GDM1 (cell line): ENCODE measurements around the gene CADPS2.

Experiments
- DNase-seq: peaks from one replicate; lab custom pipeline; 2025; lab: John Stamatoyannopoulos, UW

Gene CADPS2

GRCh38 chr7:122363144-122363543 lies 523.1 kb downstream of the CADPS2 start:
- DNase-seq = no peak

DNA sequence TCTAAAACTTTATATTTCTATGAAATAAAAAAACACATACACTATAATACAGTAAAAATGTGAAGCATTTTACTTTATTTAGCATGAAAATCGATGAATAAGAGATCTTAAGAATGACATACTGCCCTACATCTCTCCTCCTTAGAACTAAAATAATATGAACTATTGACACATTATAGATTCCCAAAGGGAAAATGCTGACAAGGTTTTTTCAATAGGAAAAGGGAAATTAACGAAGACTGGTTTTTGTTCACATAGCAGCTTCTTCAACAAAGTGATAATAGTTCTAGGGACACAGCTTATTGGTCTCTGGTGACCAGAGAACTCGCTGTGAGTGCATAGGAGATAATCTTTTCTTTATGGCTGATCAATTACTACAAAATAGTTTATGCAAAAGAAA lies 523.8 kb downstream of the CADPS2 start:
- DNase-seq = no peak

DNA sequence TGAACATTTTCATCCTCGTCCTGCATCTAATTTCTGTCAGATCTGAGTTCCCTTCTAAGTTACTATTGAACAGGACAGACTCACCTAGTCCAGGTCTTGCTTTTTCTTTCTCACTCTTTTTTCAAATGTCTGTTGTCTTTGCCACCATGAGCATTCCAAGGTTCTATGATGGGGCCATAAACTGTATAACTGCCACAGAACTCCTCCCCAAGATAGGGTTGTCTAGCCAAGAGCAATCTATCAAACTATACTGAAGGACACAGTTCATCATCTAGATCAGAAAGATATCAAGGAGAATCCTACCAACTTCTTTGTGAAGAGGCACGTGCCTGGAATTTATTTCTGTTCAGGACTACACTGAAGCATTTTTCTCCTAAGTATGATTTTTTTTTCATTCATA lies 531.6 kb downstream of the CADPS2 start:
- no peak for DNase-seq

GRCh38 chr7:122352454-122352853 lies 533.8 kb downstream of the CADPS2 start:
- DNase-seq = no peak

DNA sequence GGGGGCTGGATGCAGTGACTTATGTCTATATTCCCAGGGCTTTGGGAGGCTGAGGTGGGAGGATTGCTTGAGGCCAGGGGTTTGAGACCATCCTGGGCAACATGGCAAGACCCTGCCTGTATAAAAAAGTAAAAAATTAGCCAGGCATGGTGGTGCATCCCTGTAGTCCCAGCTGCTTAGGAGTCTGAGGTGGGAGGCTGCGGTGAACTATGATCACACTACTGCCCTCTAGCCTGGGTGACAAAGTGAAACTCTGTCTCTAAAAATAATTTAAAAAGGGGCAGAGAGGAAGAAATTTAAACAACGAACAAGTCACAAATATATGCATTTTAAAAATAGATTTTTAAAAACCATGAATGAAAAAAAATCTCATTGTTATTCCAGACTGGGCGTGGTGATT lies 535.6 kb downstream of the CADPS2 start:
- no peak for DNase-seq

DNA sequence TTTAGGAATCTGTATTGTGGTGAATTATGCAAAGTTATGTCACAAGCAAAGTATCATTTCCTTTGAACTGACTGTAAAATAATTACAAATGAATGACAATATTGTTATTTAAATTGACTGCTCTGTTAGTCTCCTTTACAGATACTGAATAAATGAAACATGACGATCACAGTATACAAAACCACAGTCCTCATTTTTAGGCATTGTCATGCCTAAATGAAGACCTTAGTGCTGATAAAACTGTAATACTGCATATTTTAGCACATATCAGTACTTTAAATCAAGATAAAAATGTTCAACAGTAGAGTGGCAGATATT lies 542.0 kb downstream of the CADPS2 start:
- DNase-seq = no peak

GRCh38 chr7:122343601-122344302 lies 542.5 kb downstream of the CADPS2 start:
- no peak for DNase-seq

- DNase-seq = no peak
Measured at GRCh38 chr7:122340427-122340826, 545.8 kb downstream of the CADPS2 start.

- DNase-seq = no peak
Measured at GRCh38 chr7:122339145-122339904, 546.9 kb downstream of the CADPS2 start.

GRCh38 chr7:122337011-122337410 lies 549.2 kb downstream of the CADPS2 start:
- DNase-seq = no peak

GRCh38 chr7:122329145-122329802 lies 557.0 kb downstream of the CADPS2 start:
- DNase-seq = no peak

- no peak for DNase-seq
Measured at GRCh38 chr7:122327969-122328368, 558.3 kb downstream of the CADPS2 start.

GRCh38 chr7:122316467-122317388 lies 569.5 kb downstream of the CADPS2 start:
- no peak for DNase-seq

GRCh38 chr7:122315507-122316466 lies 570.5 kb downstream of the CADPS2 start:
- no peak for DNase-seq

GRCh38 chr7:122314284-122314683 lies 572.0 kb downstream of the CADPS2 start:
- DNase-seq = no peak

- no peak for DNase-seq
Measured at GRCh38 chr7:122312789-122313188, 573.5 kb downstream of the CADPS2 start.

DNA sequence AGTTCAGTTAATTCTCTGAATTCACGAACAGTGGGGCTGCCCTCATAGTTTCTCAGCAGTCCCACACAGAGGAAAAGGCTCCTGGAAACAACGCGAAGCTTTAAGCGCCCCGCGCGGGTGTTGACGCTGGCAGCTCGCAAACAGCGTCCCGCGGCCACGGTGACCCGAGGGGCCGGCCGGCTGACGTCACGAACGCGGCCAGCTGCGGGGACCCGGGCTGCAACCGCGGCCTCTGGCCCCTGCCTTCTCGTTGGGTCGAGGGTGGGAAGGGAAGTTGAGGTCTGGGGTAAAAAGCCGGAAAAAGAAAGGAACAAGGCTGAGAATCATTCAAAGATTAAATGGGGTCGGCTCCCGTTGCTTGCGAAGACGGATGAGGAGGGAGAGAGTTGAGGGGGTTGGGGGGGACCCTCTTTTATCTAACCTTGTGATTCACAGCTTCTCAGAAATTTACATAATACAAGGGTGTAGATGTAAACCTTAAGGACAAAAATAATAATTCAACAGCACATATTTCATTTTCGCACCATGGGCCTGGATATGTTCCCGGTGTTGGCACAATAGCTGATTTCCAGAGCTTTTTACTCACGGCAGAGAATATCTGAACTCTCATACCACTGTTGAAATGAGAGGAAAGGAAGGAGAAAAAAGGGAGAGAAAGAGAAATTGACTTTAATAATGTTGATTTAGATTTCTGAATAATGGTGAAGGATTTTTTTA lies 574.4 kb downstream of the CADPS2 start:
- no peak for DNase-seq

- no peak for DNase-seq
Measured at GRCh38 chr7:122311050-122311700, 575.1 kb downstream of the CADPS2 start.

DNA sequence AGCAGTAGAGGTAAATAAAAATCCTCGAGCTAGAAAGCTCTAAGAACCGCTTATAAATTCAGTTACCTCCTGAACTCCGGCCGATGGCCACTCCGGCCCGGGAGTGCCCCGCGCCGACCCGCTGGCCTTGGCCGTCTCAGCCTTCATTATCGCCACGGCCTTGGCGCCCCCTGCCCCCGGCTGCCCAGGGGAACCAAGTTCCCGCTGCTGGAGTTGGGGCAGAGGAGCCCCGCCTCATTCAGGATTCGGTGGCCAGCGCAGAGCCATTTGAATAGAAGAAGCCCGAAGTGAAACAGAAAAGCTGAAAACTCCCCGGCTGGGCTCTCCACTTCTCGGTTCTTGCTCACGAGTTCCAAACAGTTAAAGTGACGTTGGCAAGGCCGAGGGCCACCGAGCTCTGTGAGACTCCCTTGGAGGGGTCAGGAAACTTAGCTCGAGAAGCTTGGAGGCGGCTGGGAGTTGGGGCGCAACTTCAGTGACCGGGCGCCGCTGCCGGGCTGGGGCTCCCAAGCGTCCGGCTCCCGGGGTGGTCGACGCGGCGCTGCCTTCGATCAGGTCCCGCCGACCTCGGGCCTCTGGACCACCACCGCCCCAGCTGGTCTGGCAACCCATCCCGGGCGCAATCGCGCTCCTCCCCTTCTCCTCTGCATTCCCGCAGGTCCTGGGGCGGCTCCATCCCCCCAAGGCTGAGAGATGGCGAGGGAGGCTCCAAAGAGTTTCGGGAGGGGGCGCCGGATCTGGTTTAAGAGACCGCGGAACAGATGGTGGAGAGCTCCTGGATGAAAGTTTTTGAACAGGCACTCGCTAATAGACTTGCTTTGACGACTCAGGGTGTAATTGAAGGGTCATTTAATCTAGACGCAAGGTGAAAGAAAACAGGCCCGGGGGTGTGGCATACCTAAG lies 575.9 kb downstream of the CADPS2 start:
- no peak for DNase-seq
